HG03442 (cell line): ENCODE results near the gene NCEH1.
A peak's percentile ranks its signal among the peaks of the same experiment; 100 is the strongest.

Source experiments
- ATAC-seq: cut with Tn5 transposase; IDR thresholded peaks from one replicate; pipeline ENCODE4 v1.9.1; 2021; ENCODE audit warnings: mild to moderate bottlenecking, moderate library complexity; ENCODE audit not compliant: unreplicated experiment

NCEH1 gene

DNA sequence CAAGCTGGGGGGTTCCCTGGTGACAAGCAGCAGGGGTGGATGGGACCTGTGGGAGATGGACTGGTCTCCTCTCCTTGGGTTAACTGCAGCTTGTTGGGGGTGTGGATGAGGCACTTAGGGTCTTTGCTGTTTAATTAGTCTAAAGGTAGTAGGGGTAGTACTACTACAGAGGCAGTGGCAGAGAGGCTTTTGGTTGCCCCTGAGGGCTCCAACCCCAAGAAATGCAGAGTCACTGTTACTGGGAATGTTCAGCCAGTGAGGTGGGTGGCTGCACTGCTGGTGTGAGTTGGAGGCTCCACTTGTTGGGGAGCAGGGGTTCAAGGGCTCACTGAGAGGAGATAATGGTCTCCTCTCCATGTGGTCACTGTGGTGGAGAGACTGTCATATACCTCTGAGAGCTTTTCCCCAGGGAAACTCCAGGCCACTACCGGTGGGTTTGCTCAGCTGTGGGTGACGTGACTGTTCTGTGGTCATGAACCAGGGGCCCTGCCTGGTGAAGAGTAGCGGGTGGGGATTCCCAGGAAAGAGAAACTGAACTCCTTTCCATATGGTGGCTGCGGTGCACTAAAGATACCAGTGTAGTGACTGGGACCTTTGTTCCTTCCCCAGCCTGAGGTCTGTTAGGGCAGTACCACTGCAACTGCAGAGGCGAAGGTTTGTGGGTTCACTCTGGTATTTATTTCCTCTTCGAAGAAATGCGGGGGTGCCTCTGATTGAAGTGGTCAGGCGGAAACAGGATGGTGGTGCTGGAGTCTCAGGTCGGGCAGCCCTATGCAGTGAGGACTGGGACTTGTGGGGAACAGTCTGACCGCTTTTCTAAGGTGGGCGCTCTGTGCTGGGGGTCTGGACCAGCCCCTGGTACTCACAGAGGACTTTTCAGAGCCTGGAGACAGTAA, 118.7 kb downstream of the NCEH1 start:
- peak; percentile 91 for ATAC-seq

- ATAC-seq, result no peak
These were observed 119.7 kb downstream of the NCEH1 start for GRCh38 chr3:172591125-172591605.

DNA sequence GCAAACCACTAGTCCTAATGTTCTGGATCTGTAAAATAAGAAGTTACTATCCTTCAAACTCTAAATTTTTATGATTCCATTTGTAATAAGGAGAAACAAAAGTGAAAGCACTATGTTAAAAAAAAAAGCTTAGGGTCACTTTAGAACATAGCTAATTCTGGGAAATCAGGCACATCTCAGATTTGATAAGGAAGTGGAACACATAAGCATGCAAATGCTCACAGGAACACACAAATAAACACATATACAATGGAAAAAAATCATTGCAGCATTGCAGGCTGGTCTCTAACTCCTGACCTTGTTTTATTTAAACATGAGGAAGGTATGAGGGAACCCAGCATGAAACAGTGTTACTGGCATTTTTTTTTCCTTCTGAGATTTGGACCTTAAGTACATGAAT, 124.4 kb downstream of the NCEH1 start:
- no peak for ATAC-seq

DNA sequence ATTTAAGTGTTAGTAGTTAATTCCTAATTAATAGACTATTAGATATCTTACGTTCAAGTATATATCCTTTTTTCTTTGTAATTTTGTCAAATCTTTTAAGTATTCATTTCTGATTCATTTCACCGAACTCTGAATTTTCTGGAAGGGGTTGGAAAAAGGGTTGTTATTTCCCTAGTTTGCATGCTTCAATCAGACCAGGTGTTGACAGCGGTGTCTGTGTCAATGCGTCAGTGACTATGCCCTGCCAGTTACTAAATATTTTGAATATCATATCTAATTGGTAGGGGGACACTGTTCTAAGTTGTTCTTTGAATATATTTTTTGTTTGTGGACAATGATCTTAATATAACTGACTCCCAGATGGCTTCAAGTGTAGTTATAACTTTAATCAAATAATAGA, 124.9 kb downstream of the NCEH1 start:
- ATAC-seq, result no peak

DNA sequence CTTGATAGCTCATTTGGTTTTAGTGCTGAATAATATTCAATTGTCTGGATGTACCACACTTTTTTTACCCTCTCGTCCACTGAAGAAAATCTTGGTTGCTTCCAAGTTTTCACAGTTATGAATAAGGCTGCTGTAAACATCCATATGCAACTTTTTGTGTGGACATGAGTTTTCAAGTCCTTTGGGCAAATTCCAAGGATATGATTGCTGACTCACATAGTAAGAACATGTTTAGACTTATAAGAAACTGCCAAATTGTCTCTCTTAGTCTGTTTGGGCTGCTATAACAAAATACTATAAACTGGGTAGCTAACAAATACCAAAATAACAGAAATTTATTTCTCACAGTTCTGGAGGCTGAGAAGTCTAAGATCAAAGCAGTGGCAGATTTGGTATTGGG, 128.2 kb downstream of the NCEH1 start:
- ATAC-seq, result no peak

DNA sequence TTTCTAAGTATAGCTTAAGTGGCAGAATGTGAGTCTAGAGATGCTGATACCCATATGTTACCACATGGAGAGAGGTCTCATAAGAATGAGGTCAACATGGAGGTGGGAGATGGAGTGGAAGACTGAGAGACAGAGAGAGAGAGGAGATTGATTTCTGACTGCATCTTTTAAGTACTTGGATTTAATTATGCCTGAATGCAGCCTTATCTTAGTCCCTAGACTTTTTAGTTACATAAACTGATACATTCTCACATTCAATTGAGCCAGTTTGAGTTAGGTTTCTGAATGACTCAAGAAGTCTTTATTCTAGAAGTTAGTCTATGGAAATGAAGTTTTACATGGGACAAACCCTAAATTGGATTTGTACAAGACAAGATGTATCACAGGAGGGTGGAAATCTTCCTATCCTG, 129.1 kb downstream of the NCEH1 start:
- ATAC-seq, result no peak

- ATAC-seq, result peak; percentile 82
These were observed 130.0 kb downstream of the NCEH1 start for GRCh38 chr3:172580680-172581401.
